ENCODE measurements around the gene JAZF1.

JAZF1 gene

DNA sequence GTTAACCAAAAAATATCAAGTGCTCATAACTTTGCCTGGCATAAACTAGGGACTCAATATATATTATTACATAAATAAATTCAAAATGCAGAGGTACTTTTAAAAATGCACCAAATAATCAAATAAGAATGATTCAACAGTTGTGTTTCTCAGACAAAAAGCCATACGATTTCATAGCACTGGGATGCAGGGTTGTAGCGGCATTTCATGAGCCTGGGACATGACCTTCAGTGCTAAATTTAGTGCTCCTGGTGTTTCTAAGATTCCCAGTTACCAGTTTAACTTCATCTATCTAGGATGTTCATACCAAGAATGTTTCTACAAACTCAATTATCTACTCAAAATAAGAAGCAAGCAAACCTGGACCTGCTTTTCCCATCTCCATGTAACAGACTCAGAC is 4.0 kb downstream of the JAZF1 start:
- TF ChIP-seq, protein P1, sequence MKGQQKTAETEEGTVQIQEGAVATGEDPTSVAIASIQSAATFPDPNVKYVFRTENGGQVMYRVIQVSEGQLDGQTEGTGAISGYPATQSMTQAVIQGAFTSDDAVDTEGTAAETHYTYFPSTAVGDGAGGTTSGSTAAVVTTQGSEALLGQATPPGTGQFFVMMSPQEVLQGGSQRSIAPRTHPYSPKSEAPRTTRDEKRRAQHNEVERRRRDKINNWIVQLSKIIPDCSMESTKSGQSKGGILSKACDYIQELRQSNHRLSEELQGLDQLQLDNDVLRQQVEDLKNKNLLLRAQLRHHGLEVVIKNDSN (IDR thresholded peaks at IDR 0.05): no peak
- TF ChIP-seq NFIC (IDR thresholded peaks at IDR 0.05): no peak

DNA sequence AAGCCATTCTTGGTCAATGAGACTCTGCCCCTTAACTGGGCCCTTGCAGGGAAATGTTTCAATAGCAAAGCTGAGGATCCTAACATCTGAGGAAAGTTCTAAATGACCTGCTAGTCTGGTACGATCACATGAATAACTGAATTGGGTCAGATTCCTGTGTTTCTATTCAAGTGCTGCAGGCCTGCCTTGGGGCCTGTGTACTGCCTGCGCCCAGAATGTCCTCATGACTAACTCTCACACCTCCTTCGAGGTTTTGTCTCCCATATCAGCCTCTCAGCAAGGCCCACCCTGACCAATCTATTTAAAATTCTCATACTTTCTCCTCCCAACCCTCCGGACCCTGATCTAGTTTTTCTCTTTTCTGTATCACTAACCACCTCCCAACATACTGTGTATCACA is 4.4 kb downstream of the JAZF1 start:
- TF ChIP-seq TAF1 (IDR thresholded peaks at IDR 0.05; ENCODE audit: low read depth) (no peak), EP300 (IDR thresholded peaks at IDR 0.05; ENCODE audit: borderline replicate concordance) (no peak), EGR1 (IDR thresholded peaks at IDR 0.05) (no peak), RAD21 (IDR thresholded peaks at IDR 0.05; ENCODE audit: low read depth) (no peak), CREB1 (IDR thresholded peaks at IDR 0.05; ENCODE audit: low read depth) (no peak), CEBPB (IDR thresholded peaks at IDR 0.05) (no peak), YY1 (IDR thresholded peaks at IDR 0.05; ENCODE audit: low read depth) (no peak), ZBTB7A (IDR thresholded peaks at IDR 0.05; ENCODE audit: low read depth) (no peak), TEAD4 (IDR thresholded peaks at IDR 0.05) (no peak), TCF12 (IDR thresholded peaks at IDR 0.05; ENCODE audit: low read depth) (no peak), FOXM1 (IDR thresholded peaks at IDR 0.05; ENCODE audit: borderline replicate concordance, low read depth) (no peak), NFIC (IDR thresholded peaks at IDR 0.05) (no peak)
- TF ChIP-seq, protein P2, sequence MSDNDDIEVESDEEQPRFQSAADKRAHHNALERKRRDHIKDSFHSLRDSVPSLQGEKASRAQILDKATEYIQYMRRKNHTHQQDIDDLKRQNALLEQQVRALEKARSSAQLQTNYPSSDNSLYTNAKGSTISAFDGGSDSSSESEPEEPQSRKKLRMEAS (IDR thresholded peaks at IDR 0.05): no peak
- TF ChIP-seq, protein P1 (IDR thresholded peaks at IDR 0.05): no peak
- TF ChIP-seq, protein P3, sequence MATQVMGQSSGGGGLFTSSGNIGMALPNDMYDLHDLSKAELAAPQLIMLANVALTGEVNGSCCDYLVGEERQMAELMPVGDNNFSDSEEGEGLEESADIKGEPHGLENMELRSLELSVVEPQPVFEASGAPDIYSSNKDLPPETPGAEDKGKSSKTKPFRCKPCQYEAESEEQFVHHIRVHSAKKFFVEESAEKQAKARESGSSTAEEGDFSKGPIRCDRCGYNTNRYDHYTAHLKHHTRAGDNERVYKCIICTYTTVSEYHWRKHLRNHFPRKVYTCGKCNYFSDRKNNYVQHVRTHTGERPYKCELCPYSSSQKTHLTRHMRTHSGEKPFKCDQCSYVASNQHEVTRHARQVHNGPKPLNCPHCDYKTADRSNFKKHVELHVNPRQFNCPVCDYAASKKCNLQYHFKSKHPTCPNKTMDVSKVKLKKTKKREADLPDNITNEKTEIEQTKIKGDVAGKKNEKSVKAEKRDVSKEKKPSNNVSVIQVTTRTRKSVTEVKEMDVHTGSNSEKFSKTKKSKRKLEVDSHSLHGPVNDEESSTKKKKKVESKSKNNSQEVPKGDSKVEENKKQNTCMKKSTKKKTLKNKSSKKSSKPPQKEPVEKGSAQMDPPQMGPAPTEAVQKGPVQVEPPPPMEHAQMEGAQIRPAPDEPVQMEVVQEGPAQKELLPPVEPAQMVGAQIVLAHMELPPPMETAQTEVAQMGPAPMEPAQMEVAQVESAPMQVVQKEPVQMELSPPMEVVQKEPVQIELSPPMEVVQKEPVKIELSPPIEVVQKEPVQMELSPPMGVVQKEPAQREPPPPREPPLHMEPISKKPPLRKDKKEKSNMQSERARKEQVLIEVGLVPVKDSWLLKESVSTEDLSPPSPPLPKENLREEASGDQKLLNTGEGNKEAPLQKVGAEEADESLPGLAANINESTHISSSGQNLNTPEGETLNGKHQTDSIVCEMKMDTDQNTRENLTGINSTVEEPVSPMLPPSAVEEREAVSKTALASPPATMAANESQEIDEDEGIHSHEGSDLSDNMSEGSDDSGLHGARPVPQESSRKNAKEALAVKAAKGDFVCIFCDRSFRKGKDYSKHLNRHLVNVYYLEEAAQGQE (IDR thresholded peaks at IDR 0.05; ENCODE audit: low read depth): no peak

DNA sequence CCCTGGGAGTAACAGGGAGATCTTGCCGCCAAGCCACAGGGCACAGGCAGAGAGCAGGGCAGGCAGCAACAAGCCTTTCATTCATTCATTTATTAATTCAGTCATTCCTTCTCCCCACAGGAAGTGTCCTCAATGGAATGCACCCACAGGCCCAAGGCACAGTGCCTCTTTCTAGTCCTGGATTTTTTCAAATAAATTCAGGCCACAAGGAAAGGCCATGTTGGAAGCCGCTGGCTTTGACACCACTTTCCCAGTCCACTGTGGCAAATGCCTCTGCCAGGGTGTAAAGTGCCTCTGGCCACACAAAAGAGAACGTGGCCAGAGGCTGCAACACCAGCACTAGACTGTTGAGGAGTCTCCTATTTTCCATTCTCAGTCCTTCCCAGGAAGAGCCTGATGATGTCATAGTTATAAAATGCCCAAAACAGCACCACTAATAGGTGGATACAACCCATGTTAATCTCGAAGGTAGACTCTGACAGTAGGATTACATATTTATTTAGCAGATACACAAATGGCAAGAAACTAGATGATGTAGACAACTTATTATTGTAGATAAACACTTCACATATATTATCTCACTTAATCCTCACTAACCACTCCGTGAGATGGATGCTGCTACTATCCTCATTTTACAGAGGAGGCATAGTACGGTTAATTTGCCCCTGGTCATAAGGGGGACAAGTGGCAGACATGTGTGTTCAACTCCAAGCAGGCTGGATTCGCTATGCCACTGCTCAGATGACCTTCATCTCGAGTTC is 5.5 kb downstream of the JAZF1 start:
- TF ChIP-seq YY1 (IDR thresholded peaks at IDR 0.05; ENCODE audit: low read depth) (no peak), TEAD4 (IDR thresholded peaks at IDR 0.05) (no peak), TCF12 (IDR thresholded peaks at IDR 0.05; ENCODE audit: low read depth) (no peak), TAF1 (IDR thresholded peaks at IDR 0.05; ENCODE audit: low read depth) (no peak)
- TF ChIP-seq, protein P2 (IDR thresholded peaks at IDR 0.05): no peak

- no peak for TF ChIP-seq TEAD4 (IDR thresholded peaks at IDR 0.05)
- TF ChIP-seq RAD21 (IDR thresholded peaks at IDR 0.05; ENCODE audit: low read depth): no peak
Observed at GRCh38 chr7:28174442-28174841, 6.2 kb downstream of the JAZF1 start.

DNA sequence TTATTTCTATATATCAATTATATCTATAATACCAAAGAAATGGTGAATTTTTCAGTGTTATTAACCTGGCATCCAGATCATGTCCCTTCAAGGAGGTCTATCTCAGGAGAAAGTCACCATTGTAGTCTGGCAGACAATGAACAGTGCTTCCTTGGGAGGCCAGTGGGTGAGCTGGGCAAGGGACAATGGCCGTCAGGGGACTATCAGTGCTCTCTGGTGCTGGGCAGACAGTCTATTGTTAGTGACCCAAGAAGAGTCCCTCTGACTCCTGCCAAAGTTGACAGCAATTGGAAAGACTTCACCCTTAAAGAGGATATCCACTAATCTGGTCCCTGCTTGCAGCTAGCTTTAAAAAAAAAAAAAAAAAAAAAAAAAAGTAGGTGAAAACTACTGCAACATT is 7.1 kb downstream of the JAZF1 start:
- TF ChIP-seq EGR1 (IDR thresholded peaks at IDR 0.05): no peak
- no peak for TF ChIP-seq YY1 (IDR thresholded peaks at IDR 0.05; ENCODE audit: low read depth)
- no peak for TF ChIP-seq EP300 (IDR thresholded peaks at IDR 0.05; ENCODE audit: borderline replicate concordance)
- no peak for TF ChIP-seq CREB1 (IDR thresholded peaks at IDR 0.05; ENCODE audit: low read depth)
- TF ChIP-seq TEAD4 (IDR thresholded peaks at IDR 0.05): no peak
- TF ChIP-seq CEBPB (IDR thresholded peaks at IDR 0.05): no peak
- TF ChIP-seq TCF12 (IDR thresholded peaks at IDR 0.05; ENCODE audit: low read depth): no peak
- no peak for TF ChIP-seq ZBTB7A (IDR thresholded peaks at IDR 0.05; ENCODE audit: low read depth)
- TF ChIP-seq RAD21 (IDR thresholded peaks at IDR 0.05; ENCODE audit: low read depth): no peak
- TF ChIP-seq, protein P2 (IDR thresholded peaks at IDR 0.05): no peak
- TF ChIP-seq, protein P3 (IDR thresholded peaks at IDR 0.05; ENCODE audit: low read depth): no peak
- TF ChIP-seq, protein P1 (IDR thresholded peaks at IDR 0.05): no peak
- TF ChIP-seq TAF1 (IDR thresholded peaks at IDR 0.05; ENCODE audit: low read depth): no peak
- no peak for TF ChIP-seq NFIC (IDR thresholded peaks at IDR 0.05)
- TF ChIP-seq FOXM1 (IDR thresholded peaks at IDR 0.05; ENCODE audit: borderline replicate concordance, low read depth): no peak

DNA sequence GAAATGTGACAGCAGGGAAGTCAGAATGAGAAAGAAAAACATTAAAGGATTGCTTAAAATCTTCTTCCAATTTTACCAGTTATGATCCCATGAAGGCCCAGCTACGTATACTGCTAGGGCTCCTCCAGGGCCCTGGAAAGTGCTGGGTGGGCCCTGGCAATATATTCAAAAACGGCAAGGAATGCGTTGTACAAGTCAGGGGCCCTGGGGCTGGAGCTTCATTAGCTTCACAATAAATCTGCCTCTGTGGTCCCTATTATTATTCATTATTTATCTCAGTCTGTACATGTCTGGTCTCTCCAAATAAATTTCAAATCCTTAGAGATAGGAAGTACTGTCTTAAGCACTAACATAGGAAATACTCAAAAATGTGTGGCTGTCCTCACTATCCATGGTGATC is 7.6 kb downstream of the JAZF1 start:
- TF ChIP-seq TEAD4 (IDR thresholded peaks at IDR 0.05): no peak
- TF ChIP-seq RAD21 (IDR thresholded peaks at IDR 0.05; ENCODE audit: low read depth): no peak
- TF ChIP-seq EP300 (IDR thresholded peaks at IDR 0.05; ENCODE audit: borderline replicate concordance): no peak
- no peak for TF ChIP-seq CEBPB (IDR thresholded peaks at IDR 0.05)
- no peak for TF ChIP-seq TAF1 (IDR thresholded peaks at IDR 0.05; ENCODE audit: low read depth)
- TF ChIP-seq CREB1 (IDR thresholded peaks at IDR 0.05; ENCODE audit: low read depth): no peak
- TF ChIP-seq NFIC (IDR thresholded peaks at IDR 0.05): no peak
- TF ChIP-seq ZBTB7A (IDR thresholded peaks at IDR 0.05; ENCODE audit: low read depth): no peak
- no peak for TF ChIP-seq TCF12 (IDR thresholded peaks at IDR 0.05; ENCODE audit: low read depth)
- no peak for TF ChIP-seq FOXM1 (IDR thresholded peaks at IDR 0.05; ENCODE audit: borderline replicate concordance, low read depth)
- TF ChIP-seq, protein P2 (IDR thresholded peaks at IDR 0.05): no peak
- TF ChIP-seq, protein P3 (IDR thresholded peaks at IDR 0.05; ENCODE audit: low read depth): no peak
- TF ChIP-seq, protein P1 (IDR thresholded peaks at IDR 0.05): no peak
- TF ChIP-seq EGR1 (IDR thresholded peaks at IDR 0.05): no peak
